Right cardiac atrium (tissue), 5 donors: ENCODE results near the gene AP4B1. TPM values are rescaled to one million over a fixed set of nuclear protein-coding genes. Genes with fewer than 3 reads are reported as not detected.

Experiments
- ATAC-seq, 2 donors: fragments of 200-7000 bp; cut with Tn5 transposase; one replicate each; pipeline versions ENCODE4 v1.8.0 to v1.9.1; 2020; ENCODE audit warnings: moderate library complexity in 2 of 2, mild to moderate bottlenecking in 1 of 2
- DNase-seq, 3 donors: peaks; one replicate each; pipeline ENCODE4 v3.0.0-alpha.2; 2020
- H3K27ac ChIP-seq: one replicate; pipeline ENCODE4 v1.5.1; 2013; ENCODE audit warnings: mild to moderate bottlenecking, low read length, control low read depth, moderate library complexity
- H3K27me3 ChIP-seq: one replicate; pipeline ENCODE4 v1.6.1; 2013; ENCODE audit not compliant: control insufficient read depth, insufficient read depth
- H3K4me1 ChIP-seq: one replicate; pipeline ENCODE4 v1.6.1; 2013; ENCODE audit warnings: low read length; ENCODE audit not compliant: control insufficient read depth, insufficient read depth
- H3K4me3 ChIP-seq: one replicate; pipeline ENCODE4 v1.5.1; 2013; ENCODE audit warnings: low read length, control low read depth
- H3K9me3 ChIP-seq: one replicate; pipeline ENCODE4 v1.6.1; 2013; ENCODE audit warnings: low read length; ENCODE audit not compliant: control insufficient read depth
- WGBS: extraction: QIAGEN DNeasy Blood & Tissue Kit; methylation state at CpG from one replicate; pipeline ENCODE4 v1.1.7; 2013; 5-methylcytosine and 5-hydroxymethylcytosine counted together
- intact Hi-C, 4 donors: fragments of 100-400 bp; cut with DNase I; formaldehyde crosslinking; loops; one replicate each; pipeline versions ENCODE4 v1.11.0 to v1.14.0; 2022 to 2023
- polyA plus RNA-seq: library from polyadenylated mRNA; stranded (reverse); fragments of 200-250 nt; gene quantifications from one replicate; pipeline ENCODE4 v1.2.3, GENCODE V29; 2013
- total RNA-seq, 4 donors: library from RNA; stranded (reverse); fragmentation: NEBNext Ultra II Directional; extraction: Animal tissue kit (Norgen Biotek cat#: 25700); gene quantifications; one replicate each; pipeline ENCODE4 v1.2.1, GENCODE V29; 2021
- donor health status: healthy with polysubstance abuse.
- donor health status: DM: no; HTN: yes; CAD: no.
- donor health status: DM: no; HTN: no; CAD: no.
- donor health status: DM: no; HTN: yes; CAD: no; lungs with severe emphysema.
- donor health status: DM: yes; HTN: yes; CAD: no.

AP4B1 gene
- total and polyA plus RNA-seq, 5 donors, result 8.9 to 16.7 (median 15.6) TPM

DNA sequence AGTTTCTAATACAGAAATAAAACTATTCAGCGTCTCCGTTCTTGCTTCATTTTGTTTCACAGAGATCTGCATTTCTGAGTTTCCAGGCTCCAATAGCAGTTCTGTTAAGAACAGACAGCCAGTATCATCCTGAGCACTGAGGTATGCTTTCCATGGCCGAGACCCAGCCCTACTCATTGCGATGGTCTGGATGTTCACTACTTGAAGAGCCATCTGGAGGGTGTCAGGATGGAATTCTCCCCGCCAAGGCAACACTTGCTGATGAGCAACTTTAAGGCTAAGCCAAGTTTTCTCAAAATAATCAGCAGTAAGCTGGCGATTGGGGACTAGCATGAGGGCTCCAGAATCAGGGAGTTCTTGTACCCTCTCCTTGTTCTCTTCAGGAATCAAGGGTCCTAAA is 9.5 kb downstream of the AP4B1 start:
- no peaks in the 10 kb centered on the region for H3K9me3 ChIP-seq
- no peak for ATAC-seq
- no peak overlapping the region for H3K27ac ChIP-seq
- no peaks in the 10 kb centered on the region for H3K27me3 ChIP-seq
- no peak for DNase-seq
- intact Hi-C loops, result no loop called here
- H3K4me1 ChIP-seq, result no peaks in the 10 kb centered on the region
- 86% methylated on average over 6 of the region's 6 CpGs for WGBS
- no peak overlapping the region for H3K4me3 ChIP-seq

DNA sequence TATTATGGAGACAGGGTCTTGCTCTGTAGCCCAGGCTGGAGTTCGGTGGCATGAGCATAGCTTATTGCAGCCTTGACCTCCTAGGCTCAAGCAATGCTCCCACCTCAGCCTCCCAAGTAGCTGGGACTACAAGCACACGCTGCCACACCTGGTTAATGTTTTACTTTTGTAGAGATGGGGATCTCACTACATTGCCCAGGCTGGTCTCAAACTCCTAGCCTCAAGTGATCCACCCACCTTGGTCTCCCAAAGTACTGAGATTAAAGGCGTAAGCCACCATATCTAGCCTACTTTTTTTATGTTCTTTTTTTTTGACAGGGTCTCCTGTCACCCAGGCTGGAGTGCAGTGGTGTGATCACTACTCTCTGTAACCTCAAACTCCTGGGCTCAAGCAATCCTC is 11.3 kb downstream of the AP4B1 start:
- no peaks in the 10 kb centered on the region for H3K27me3 ChIP-seq
- intact Hi-C loops, result no loop called here
- no peak overlapping the region for H3K27ac ChIP-seq
- DNase-seq (no peak), ATAC-seq (no peak)
- no peaks in the 10 kb centered on the region for H3K9me3 ChIP-seq
- H3K4me3 ChIP-seq, result no peak overlapping the region
- 97% methylated on average over 3 of the region's 3 CpGs for WGBS
- H3K4me1 ChIP-seq, result no peaks in the 10 kb centered on the region

DNA sequence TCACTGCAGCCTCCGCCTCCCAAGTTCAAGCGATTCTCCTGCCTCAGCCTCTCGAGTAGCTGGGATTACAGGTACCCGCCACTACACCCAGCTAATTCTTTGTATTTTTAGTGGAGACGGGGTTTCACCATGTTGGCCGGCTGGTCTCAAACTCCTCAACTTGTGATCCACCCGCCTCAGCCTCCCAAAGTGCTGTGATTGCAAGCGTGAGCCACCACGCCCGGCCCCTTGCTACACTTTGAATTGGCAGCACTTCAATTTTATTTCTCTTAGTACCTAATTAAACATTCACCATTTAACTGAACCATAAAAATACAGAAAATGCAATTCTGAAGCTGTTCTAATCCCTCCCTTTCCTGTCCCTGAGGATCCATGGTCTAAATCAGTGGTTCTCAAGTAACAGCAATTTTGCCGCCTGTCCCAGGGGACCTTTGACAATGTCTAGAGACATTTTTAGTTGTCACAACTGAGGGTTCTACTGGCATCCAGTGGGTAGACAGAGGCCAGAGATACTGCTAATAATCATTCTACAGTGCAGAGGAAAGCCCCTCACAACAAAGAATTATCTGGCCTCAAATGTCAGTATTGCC is 12.9 kb downstream of the AP4B1 start:
- no peaks in the 10 kb centered on the region for H3K4me1 ChIP-seq
- H3K27ac ChIP-seq, result no peak overlapping the region
- WGBS, result 90% methylated on average over 11 of the region's 11 CpGs
- H3K9me3 ChIP-seq, result no peaks in the 10 kb centered on the region
- intact Hi-C loops, result no loop called here
- ATAC-seq (no peak), DNase-seq (no peak)
- H3K4me3 ChIP-seq, result no peak overlapping the region
- H3K27me3 ChIP-seq, result no peaks in the 10 kb centered on the region

DNA sequence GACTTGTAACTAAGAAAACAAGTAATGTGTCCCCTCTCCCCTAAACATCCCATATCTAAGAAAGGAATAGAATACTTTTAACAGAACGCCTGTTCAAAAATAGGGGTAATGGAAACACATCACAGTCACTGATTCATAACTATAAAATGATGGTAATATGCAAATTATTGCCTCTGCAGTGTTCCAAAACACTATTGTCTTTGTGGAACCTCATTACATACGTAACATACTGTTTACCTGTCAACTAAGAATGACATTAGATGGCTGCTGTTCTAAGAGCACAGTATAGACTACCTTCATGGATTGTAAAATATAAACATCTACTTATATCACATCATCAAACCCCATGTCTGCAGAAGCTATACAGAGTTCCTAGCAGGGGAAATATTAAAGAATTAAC is 13.8 kb downstream of the AP4B1 start:
- 70% methylated on average over 2 of the region's 2 CpGs for WGBS
- DNase-seq (no peak), ATAC-seq (no peak)
- intact Hi-C loops, result no loop called here
- Histone ChIP-seq H3K4me3 (no peak overlapping the region), H3K9me3 (no peaks in the 10 kb centered on the region), H3K4me1 (no peaks in the 10 kb centered on the region), H3K27ac (no peak overlapping the region), H3K27me3 (no peaks in the 10 kb centered on the region)

DNA sequence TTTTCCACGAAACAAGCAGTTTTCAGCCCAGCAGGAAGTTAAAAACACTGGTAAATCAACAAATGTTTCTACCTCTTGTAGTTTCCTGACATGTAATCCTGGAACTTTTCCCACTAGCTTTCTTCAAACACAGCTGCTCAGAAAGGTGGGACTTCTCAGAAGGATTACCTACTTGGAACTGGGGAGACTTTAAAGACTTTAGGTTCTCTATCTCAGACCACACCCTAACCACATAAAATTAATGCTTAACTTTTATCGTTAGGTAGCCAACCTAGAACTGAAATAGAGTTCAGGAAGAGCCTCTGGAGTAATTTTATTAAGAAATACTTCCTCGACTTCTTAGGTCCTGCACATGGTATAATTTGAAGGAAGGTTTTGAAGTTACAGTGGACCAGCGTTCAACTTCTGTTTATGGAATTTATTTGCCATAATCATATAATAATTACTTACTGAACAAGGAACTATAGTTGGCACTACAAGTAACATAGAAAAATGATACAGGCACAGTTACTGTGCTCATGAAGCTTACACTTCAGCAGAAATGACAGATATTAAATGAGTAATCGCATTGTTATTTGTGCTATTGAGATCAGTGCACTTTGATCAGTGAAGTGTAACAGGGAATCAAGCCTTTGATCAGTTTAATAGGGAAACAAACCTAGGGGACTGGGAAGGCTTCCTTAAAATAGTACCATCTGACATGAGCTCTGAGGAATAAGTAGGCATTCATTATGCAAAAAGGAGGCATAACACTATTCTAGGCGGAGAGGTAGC is 17.0 kb downstream of the AP4B1 start, which contains the start of gene BCL2L15:
Gene BCL2L15, minus strand, starts transcription at position 180 of the 774 bp plus-strand sequence. CDS start 206 bp downstream, outside the sequence.
- Histone ChIP-seq H3K9me3 (no peaks in the 10 kb centered on the region), H3K27ac (no peak within 1 kb of the TSS), H3K27me3 (no peaks in the 10 kb centered on the region), H3K4me3 (no peak within 1 kb of the TSS), H3K4me1 (no peaks in the 10 kb centered on the region)
- no peak for ATAC-seq
- WGBS, result 79% methylated on average over 6 of the region's 6 CpGs
- intact Hi-C loops, result no loop called here
- no peak for DNase-seq

DNA sequence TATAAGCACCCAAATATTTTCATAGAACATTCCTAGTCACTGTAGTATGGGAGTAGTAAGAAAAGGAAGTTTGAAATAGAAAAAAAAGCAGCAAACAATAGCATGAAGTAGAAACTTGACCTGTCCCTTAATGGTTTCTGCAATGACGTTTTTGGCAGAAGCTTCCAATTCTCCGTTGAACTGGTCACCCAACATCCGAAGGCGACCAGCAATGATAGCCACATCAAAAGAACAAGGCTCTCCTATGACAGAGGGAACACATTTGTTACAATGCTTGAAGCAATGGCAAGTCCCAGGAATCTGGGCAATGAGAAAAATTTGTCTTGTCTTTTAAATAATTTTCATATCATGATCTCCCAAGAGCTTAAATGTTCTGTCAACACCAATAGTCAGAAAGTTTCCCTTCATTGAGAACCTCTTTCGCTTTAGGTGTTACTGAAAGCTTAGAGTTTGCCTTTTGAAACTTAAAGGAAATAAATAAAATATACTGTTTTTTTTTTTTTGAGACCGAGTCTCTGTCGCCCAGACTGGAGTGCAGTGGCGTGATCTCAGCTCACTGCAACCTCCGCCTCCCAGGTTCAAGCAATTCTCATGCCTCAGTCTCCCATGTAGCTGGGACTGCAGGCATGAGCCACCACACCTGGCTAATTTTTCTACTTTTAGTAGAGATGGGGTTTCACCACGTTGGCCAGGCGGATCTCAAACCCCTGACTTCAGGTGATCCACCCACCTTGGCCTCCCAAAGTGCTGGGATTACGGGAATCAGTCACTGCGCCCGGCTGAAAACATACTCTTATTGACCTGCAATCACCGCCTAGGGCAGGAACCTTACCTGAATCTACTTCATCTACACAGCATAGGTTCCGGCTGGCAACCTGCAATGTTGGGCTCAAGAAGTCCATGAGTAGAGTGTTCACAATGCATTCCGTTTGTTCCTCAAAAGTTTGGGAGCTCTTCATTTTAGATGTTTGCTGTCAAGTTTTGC is 17.9 kb downstream of the AP4B1 start:
- H3K27ac ChIP-seq, result no peak overlapping the region
- DNase-seq, result no peak
- H3K27me3 ChIP-seq, result no peaks in the 10 kb centered on the region
- no peaks in the 10 kb centered on the region for H3K4me1 ChIP-seq
- no peak for ATAC-seq
- intact Hi-C loops, result no loop called here
- H3K4me3 ChIP-seq, result no peak overlapping the region
- WGBS, result 86% methylated on average over 17 of the region's 17 CpGs
- no peaks in the 10 kb centered on the region for H3K9me3 ChIP-seq

DNA sequence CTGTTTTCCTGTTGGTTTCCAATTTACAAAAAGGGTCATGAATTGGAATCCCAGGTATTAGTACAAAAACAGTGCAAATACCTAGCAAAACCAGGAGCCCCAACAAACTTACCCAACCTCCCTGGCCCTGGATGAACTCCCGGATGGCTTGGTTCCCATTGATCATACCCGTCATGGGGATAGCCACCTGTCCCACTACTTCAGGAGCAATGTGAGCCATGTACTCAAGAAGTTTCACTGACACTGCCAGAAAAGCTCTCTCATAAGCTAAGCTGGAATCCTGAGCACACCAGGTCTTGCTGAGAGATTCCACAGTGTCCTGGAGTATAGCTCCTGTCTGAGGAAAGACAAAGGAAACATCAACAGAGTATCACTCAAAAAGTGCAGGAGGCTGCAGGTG is 22.9 kb downstream of the AP4B1 start:
- Histone ChIP-seq H3K27ac (no peak overlapping the region), H3K4me1 (no peaks in the 10 kb centered on the region), H3K4me3 (no peak overlapping the region), H3K27me3 (no peaks in the 10 kb centered on the region), H3K9me3 (no peaks in the 10 kb centered on the region)
- no peak for DNase-seq
- WGBS, result 89% methylated on average over 2 of the region's 2 CpGs
- no peak for ATAC-seq
- intact Hi-C loops, result no loop called here

DNA sequence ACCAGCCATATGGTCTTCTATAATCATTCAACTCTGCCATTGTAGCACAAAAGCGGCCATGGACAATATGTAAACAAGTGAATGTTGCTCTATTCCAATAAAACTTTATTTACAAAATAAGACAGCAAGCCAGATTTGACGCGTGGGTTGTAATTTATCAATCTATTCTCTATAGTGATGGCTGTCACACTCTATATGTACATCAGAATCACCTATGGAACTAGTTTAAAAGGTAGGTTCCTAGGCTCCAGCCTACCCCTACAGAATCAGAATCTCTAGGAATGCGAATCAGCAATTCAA is 24.9 kb downstream of the AP4B1 start:
- intact Hi-C loops, result no loop called here
- no peak for ATAC-seq
- 94% methylated on average over 4 of the region's 4 CpGs for WGBS

DNA sequence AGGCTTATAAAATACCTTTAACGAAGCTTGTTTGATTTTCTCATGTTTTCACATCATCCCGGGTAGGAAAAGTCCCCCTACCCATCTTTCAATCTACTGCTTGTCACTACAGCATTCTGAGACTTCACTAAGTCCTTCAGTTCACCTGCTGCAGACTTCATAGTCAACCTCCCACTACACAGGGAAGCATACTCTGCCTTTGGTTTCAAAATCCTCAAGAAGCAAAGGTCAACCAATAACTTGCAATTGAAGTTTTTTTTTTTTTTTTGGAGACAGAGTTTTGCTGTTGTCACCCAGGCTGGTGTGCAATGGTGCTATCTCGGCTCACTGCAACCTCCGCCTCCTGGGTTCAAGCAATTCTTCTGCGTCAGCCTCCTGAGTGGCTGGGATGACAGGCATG is 28.4 kb downstream of the AP4B1 start:
- 89% methylated on average over 5 of the region's 5 CpGs for WGBS

More for the DNA sequence above, 24.9 kb downstream of the AP4B1 start:
- no peaks in the 10 kb centered on the region for H3K9me3 ChIP-seq
- H3K4me3 ChIP-seq, result no peak overlapping the region
- H3K27me3 ChIP-seq, result no peaks in the 10 kb centered on the region
- no peak for DNase-seq
- no peak overlapping the region for H3K27ac ChIP-seq
- peaks cover 1% of the 10 kb centered on the region for H3K4me1 ChIP-seq

DNA sequence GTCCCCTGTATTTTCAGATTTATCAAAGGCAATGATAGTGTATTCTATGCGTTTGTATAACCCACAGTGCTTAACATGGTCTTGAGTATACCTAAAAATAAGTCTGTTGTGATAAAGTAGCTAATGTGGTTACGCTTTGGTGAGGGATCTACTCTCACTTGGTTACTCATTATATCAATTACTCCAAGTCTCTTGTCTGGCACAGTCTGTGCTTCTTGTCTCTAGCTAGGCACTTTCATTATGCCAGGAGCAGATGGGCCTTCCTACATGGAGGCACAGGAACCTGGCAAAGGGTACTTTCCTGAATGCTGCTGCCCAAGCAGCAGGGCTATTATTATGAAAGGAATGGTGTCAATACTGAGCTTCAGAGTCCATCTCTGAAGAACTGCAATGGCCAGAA is 28.9 kb downstream of the AP4B1 start:
- peaks cover 1% of the 10 kb centered on the region for H3K4me1 ChIP-seq
- no peaks in the 10 kb centered on the region for H3K27me3 ChIP-seq
- H3K4me3 ChIP-seq, result no peak overlapping the region
- intact Hi-C loops, result no loop called here
- WGBS, result 77% methylated on average over 2 of the region's 2 CpGs
- H3K27ac ChIP-seq, result no peak overlapping the region
- DNase-seq (no peak), ATAC-seq (no peak)
- no peaks in the 10 kb centered on the region for H3K9me3 ChIP-seq

More for the DNA sequence above, 28.4 kb downstream of the AP4B1 start:
- Histone ChIP-seq H3K4me3 (no peak overlapping the region), H3K9me3 (no peaks in the 10 kb centered on the region), H3K27me3 (no peaks in the 10 kb centered on the region), H3K4me1 (peaks cover 1% of the 10 kb centered on the region), H3K27ac (no peak overlapping the region)
- ATAC-seq (no peak), DNase-seq (no peak)
- intact Hi-C loops, result no loop called here
